ENCODE results near the gene ADAMTSL2.

- no peak for TF ChIP-seq CTCF (IDR thresholded peaks at IDR 0.05)
- no peak for TF ChIP-seq POLR2A (IDR thresholded peaks at IDR 0.05)
- no peak for TF ChIP-seq EP300 (IDR thresholded peaks at IDR 0.05)
Measured at GRCh38 chr9:133561976-133562554, 27.6 kb downstream of the ADAMTSL2 start.

Measured in tibial nerve (tissue), 4 donors.